Panc1 (cell line): ENCODE data around the gene FGF21.

Experiments used
- POLR2AphosphoS5 ChIP-seq: IDR thresholded peaks from 2 replicates; pipeline ENCODE4 v1.6.1; 2012; ENCODE audit warnings: mild to moderate bottlenecking, low read depth, low read length, moderate library complexity
- SIN3A ChIP-seq: IDR thresholded peaks from 2 replicates; pipeline ENCODE4 v1.6.1; 2012; ENCODE audit warnings: low read depth, mild to moderate bottlenecking, low read length, moderate library complexity, borderline replicate concordance; ENCODE audit not compliant: insufficient read depth
- TCF7L2 ChIP-seq: IDR thresholded peaks from 2 replicates; pipeline ENCODE4 v1.6.1; 2011; ENCODE audit warnings: mild to moderate bottlenecking, low read depth, low read length, inconsistent platforms
- TF ChIP-seq, protein P1 (sequence below): fragments of 450-650 bp; IDR thresholded peaks from 2 replicates; pipeline ENCODE4 v1.5.1; 2017; ENCODE audit warnings: mild to moderate bottlenecking
- TF ChIP-seq, protein P2 (sequence below), 2 experiments: IDR thresholded peaks; 2 replicates each; pipeline ENCODE4 v1.6.1; 2011 to 2012; ENCODE audit warnings: low read depth in 2 of 2, control low read depth in 1 of 2, low read length in 1 of 2, mild to moderate bottlenecking in 1 of 2, moderate library complexity in 1 of 2; ENCODE audit not compliant: insufficient read depth in 1 of 2

DNA sequence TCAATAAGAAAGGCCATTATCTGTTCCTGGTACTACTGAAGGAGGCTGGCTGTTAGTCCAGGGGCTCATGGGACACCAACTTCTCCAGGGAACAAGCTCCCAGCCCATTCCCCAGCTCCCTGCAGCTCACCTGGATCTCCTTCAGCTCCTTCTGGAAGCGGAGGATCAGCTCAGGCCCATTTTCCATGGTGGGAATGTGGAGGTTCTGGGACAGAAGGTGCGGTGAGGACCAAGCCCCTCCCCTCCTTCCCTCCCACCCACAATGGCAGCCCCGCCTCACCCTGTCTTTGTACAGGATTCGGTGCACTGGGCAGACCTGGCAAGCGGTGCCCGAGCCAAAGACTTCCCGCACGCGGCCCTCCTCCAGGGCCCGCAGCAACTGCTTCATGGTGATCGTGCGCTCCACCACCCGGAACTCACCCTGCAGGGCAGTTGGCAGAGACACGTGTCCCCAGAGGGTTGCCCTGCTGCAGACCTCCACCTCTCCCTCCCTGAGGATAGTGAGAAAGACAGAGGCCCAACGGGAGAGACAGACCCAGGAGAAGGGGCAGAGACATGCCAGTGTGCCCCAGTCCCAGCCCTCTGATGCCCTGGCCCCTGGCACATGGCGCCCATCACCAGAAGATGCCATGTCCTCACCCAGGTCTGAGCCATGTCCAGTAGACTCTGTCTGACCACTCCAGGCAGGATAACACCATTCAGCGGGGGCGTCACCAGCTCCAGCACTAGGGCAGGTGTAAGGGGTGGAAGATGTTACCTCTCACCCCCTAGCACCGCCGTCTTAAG is 41.2 kb downstream of the FGF21 start:
- TF ChIP-seq, protein P1, sequence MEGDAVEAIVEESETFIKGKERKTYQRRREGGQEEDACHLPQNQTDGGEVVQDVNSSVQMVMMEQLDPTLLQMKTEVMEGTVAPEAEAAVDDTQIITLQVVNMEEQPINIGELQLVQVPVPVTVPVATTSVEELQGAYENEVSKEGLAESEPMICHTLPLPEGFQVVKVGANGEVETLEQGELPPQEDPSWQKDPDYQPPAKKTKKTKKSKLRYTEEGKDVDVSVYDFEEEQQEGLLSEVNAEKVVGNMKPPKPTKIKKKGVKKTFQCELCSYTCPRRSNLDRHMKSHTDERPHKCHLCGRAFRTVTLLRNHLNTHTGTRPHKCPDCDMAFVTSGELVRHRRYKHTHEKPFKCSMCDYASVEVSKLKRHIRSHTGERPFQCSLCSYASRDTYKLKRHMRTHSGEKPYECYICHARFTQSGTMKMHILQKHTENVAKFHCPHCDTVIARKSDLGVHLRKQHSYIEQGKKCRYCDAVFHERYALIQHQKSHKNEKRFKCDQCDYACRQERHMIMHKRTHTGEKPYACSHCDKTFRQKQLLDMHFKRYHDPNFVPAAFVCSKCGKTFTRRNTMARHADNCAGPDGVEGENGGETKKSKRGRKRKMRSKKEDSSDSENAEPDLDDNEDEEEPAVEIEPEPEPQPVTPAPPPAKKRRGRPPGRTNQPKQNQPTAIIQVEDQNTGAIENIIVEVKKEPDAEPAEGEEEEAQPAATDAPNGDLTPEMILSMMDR, result no peak
- TF ChIP-seq, protein P2, sequence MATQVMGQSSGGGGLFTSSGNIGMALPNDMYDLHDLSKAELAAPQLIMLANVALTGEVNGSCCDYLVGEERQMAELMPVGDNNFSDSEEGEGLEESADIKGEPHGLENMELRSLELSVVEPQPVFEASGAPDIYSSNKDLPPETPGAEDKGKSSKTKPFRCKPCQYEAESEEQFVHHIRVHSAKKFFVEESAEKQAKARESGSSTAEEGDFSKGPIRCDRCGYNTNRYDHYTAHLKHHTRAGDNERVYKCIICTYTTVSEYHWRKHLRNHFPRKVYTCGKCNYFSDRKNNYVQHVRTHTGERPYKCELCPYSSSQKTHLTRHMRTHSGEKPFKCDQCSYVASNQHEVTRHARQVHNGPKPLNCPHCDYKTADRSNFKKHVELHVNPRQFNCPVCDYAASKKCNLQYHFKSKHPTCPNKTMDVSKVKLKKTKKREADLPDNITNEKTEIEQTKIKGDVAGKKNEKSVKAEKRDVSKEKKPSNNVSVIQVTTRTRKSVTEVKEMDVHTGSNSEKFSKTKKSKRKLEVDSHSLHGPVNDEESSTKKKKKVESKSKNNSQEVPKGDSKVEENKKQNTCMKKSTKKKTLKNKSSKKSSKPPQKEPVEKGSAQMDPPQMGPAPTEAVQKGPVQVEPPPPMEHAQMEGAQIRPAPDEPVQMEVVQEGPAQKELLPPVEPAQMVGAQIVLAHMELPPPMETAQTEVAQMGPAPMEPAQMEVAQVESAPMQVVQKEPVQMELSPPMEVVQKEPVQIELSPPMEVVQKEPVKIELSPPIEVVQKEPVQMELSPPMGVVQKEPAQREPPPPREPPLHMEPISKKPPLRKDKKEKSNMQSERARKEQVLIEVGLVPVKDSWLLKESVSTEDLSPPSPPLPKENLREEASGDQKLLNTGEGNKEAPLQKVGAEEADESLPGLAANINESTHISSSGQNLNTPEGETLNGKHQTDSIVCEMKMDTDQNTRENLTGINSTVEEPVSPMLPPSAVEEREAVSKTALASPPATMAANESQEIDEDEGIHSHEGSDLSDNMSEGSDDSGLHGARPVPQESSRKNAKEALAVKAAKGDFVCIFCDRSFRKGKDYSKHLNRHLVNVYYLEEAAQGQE (IDR thresholded peaks at IDR 0.05; ENCODE audit: insufficient read depth in 1 of 2, low read depth in 2 of 2, low read length in 1 of 2), result no peak
- TF ChIP-seq POLR2AphosphoS5, result no peak
- no peak for TF ChIP-seq SIN3A
- TF ChIP-seq TCF7L2, result no peak
